Anterior cingulate cortex (tissue), 58 donors: ENCODE data around the gene GSG1L.

Experiments used
- DNase-seq, 58 donors: peaks; one replicate each; lab custom pipeline; 2025; lab: John Stamatoyannopoulos, UW

The GSG1L gene

GRCh38 chr16:27768651-27769272 lies 294.8 kb downstream of the GSG1L start:
- no peak for DNase-seq

GRCh38 chr16:27767971-27768591 lies 295.4 kb downstream of the GSG1L start:
- DNase-seq = no peak

- no peak for DNase-seq
Measured at GRCh38 chr16:27767081-27767480, 296.4 kb downstream of the GSG1L start.

- DNase-seq = no peak
Measured at GRCh38 chr16:27766236-27766925, 297.1 kb downstream of the GSG1L start.

GRCh38 chr16:27764869-27765675 lies 298.4 kb downstream of the GSG1L start:
- peak in 2 of 58 donors; percentile 16 to 22 for DNase-seq

- no peak for DNase-seq
Measured at GRCh38 chr16:27764427-27764826, 299.1 kb downstream of the GSG1L start.

GRCh38 chr16:27762441-27762840 lies 301.1 kb downstream of the GSG1L start:
- no peak for DNase-seq

GRCh38 chr16:27761816-27762215 lies 301.7 kb downstream of the GSG1L start:
- no peak for DNase-seq

- no peak for DNase-seq
Measured at GRCh38 chr16:27760789-27761176, 302.7 kb downstream of the GSG1L start.

GRCh38 chr16:27759967-27760788 lies 303.3 kb downstream of the GSG1L start:
- peak in 23 of 58 donors; percentile 11 to 71 (median 33) for DNase-seq

- DNase-seq = peak in 9 of 58 donors; percentile 15 to 59 (median 50)
Measured at GRCh38 chr16:27759301-27759871, 304.1 kb downstream of the GSG1L start.

- DNase-seq = no peak
Measured at GRCh38 chr16:27758544-27758943, 305.0 kb downstream of the GSG1L start.

GRCh38 chr16:27756206-27756970 lies 307.1 kb downstream of the GSG1L start:
- DNase-seq = no peak

- no peak for DNase-seq
Measured at GRCh38 chr16:27754788-27755690, 308.5 kb downstream of the GSG1L start.

GRCh38 chr16:27753563-27753962 lies 310.0 kb downstream of the GSG1L start:
- no peak for DNase-seq

GRCh38 chr16:27752241-27752640 lies 311.3 kb downstream of the GSG1L start:
- no peak for DNase-seq

GRCh38 chr16:27751676-27752075 lies 311.8 kb downstream of the GSG1L start:
- no peak for DNase-seq

- no peak for DNase-seq
Measured at GRCh38 chr16:27751233-27751632, 312.3 kb downstream of the GSG1L start.
